Ovary (tissue), 9 donors: ENCODE measurements around the gene SMIM13. TPM values are rescaled to one million over a fixed set of nuclear protein-coding genes. Genes with fewer than 3 reads are reported as not detected.

Experiments used
- DNase-seq, 5 donors: peaks; one replicate each; pipeline ENCODE4 v3.0.0-alpha.2; 2019 to 2020
- H3K27ac ChIP-seq, 2 donors: fragments of 200-600 bp; one replicate each; pipeline versions ENCODE4 v1.5.1 to v1.8.0; 2019 to 2022
- H3K27me3 ChIP-seq: fragments of 200-600 bp; one replicate; pipeline ENCODE4 v1.8.0; 2022
- H3K36me3 ChIP-seq: fragments of 200-600 bp; sonication (generic); one replicate; pipeline ENCODE4 v1.5.1; 2019
- H3K4me1 ChIP-seq: one replicate; pipeline ENCODE4 v1.8.1; 2013; ENCODE audit warnings: mild to moderate bottlenecking, moderate library complexity; ENCODE audit not compliant: insufficient read depth
- H3K4me3 ChIP-seq: fragments of 200-600 bp; sonication (generic); one replicate; pipeline ENCODE4 v1.5.1; 2017
- H3K9me3 ChIP-seq, 2 donors: fragments of 200-600 bp in 1 of 2; sonication (generic) in 1 of 2; one replicate each; pipeline versions ENCODE4 v1.5.1 to v1.8.1; 2013 to 2019; ENCODE audit warnings: mild to moderate bottlenecking in 1 of 2, moderate library complexity in 1 of 2
- EP300 ChIP-seq: sonication (generic); formaldehyde crosslinking; IDR thresholded peaks from one replicate; pipeline ENCODE4 v1.6.1; 2017; ENCODE audit warnings: antibody characterized with exemption
- POLR2A ChIP-seq: fragments of 450-650 bp; IDR thresholded peaks from one replicate; pipeline ENCODE4 v1.6.1; 2017; ENCODE audit warnings: antibody characterized with exemption, mild to moderate bottlenecking, moderate library complexity
- WGBS, 3 donors: extraction: QIAGEN DNeasy Blood & Tissue Kit in 1 of 3; methylation state at CpG; one replicate each; pipeline versions ENCODE4 v1.1.5 to v1.1.7; 2013 to 2017; 5-methylcytosine and 5-hydroxymethylcytosine counted together
- intact Hi-C, 4 donors: fragments of 100-400 bp; cut with DNase I; formaldehyde crosslinking; loops; one replicate each; pipeline versions ENCODE4 v1.11.0 to v1.15.1; 2022 to 2023
- polyA plus RNA-seq, 2 donors: library from polyadenylated mRNA; stranded (reverse); fragments of 200-250 nt in 1 of 2; fragments of 350-450 nt in 1 of 2; fragmentation: Illumina TruSeq in 1 of 2; extraction: RNeasy Lipid Tissue Mini Kit (QIAGEN cat#74804) in 1 of 2; gene quantifications; one replicate each; pipeline ENCODE4 v1.2.3, GENCODE V29; 2013 to 2014
- total RNA-seq, 7 donors: library from RNA; depleted of rRNA in 2 of 7; stranded (reverse); fragments of >200 nt in 2 of 7; fragmentation: NEBNext Ultra II Directional in 3 of 7; extraction: Animal tissue kit (Norgen Biotek cat#: 25700) in 3 of 7; gene quantifications; one replicate each; pipeline versions ENCODE4 v1.1.0 to v1.2.4, GENCODE V29; 2016 to 2023
- TF ChIP-seq, protein P1 (sequence below), 3 donors: fragments of 450-650 bp in 2 of 3; fragments of 200-600 bp in 1 of 3; IDR thresholded peaks; one replicate each; pipeline versions ENCODE4 v1.5.1 to v1.8.0; 2016 to 2022; ENCODE audit warnings: antibody characterized with exemption in 3 of 3, mild to moderate bottlenecking in 1 of 3
- donor health status: DM: no; HTN: no; CAD: no; lungs with moderate emphysema.
- donor health status: DM: no; HTN: no; CAD: no.
- donor health status: Bipolar disorder and iron deficiency.
- donor health status: DM: yes; HTN: yes; CAD: no.
- donor health status: DM: no; HTN: no; CAD: no.
- donor health status: DM: yes; HTN: yes; CAD: no.

The SMIM13 gene
- total and polyA plus RNA-seq, 9 donors: 3.6 to 8.4 (median 6.0) TPM

DNA sequence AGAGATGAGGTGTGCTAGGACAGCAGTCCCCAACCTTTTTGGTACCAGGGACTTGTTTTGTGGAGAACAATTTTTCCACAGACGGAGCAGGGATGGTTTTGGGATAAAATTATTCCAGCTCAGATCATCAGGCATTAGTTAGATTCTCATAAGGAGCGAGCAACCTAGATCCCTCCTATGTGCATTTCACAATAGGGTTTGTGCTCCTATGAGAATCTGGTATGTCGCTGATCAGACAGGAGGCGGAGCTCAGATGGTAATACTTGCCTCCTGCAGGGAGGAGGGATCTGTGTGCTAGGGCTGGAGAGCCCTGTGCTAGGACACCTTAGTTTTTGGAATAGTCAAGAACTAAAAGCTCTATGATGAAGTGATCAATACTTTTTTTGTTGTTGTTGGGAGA, 2.5 kb downstream of the SMIM13 start:
- no peak for DNase-seq

DNA sequence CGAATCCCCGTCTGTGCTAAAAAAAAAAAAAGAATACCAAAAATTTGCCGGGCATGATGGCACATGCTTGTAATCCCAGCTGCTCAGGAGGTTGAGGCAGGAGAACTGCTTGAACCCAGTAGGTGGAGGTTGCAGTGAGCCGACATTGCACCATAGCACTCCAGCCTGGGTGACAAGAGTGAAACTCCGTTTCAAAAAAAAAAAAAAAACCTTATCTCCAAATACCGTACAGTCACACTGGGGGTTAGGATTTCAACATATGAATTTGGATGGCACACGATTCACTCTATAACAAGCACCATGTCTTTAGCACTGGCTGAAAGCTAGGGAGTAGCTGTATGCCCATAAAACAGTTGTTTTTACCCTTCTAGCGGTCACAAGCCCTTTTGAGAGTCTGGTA, 3.8 kb downstream of the SMIM13 start:
- no peaks in the 10 kb centered on the region for H3K36me3 ChIP-seq
- no peak for DNase-seq
- H3K4me3 ChIP-seq: no peak overlapping the region
- WGBS, 3 donors: 89 to 92% (median 92%) methylated on average over 8 of the region's 8 CpGs
- intact Hi-C loops: no loop called here
- no peaks in the 10 kb centered on the region for H3K9me3 ChIP-seq
- H3K4me1 ChIP-seq: peaks cover 3% of the 10 kb centered on the region
- TF ChIP-seq POLR2A (no peak), EP300 (no peak)
- TF ChIP-seq, protein P1, sequence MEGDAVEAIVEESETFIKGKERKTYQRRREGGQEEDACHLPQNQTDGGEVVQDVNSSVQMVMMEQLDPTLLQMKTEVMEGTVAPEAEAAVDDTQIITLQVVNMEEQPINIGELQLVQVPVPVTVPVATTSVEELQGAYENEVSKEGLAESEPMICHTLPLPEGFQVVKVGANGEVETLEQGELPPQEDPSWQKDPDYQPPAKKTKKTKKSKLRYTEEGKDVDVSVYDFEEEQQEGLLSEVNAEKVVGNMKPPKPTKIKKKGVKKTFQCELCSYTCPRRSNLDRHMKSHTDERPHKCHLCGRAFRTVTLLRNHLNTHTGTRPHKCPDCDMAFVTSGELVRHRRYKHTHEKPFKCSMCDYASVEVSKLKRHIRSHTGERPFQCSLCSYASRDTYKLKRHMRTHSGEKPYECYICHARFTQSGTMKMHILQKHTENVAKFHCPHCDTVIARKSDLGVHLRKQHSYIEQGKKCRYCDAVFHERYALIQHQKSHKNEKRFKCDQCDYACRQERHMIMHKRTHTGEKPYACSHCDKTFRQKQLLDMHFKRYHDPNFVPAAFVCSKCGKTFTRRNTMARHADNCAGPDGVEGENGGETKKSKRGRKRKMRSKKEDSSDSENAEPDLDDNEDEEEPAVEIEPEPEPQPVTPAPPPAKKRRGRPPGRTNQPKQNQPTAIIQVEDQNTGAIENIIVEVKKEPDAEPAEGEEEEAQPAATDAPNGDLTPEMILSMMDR (IDR thresholded peaks at IDR 0.05): no peak
- H3K27ac ChIP-seq: no peak overlapping the region
- H3K27me3 ChIP-seq: no peaks in the 10 kb centered on the region

More for the DNA sequence above, 2.5 kb downstream of the SMIM13 start:
- Histone ChIP-seq H3K36me3 (no peaks in the 10 kb centered on the region), H3K9me3 (no peaks in the 10 kb centered on the region), H3K4me3 (no peak overlapping the region), H3K27me3 (no peaks in the 10 kb centered on the region), H3K27ac (no peak overlapping the region), H3K4me1 (peaks cover 3% of the 10 kb centered on the region)
- TF ChIP-seq, protein P1 (IDR thresholded peaks at IDR 0.05): no peak
- no peak for TF ChIP-seq POLR2A
- TF ChIP-seq EP300: no peak
- WGBS, 3 donors: 82 to 86% (median 85%) methylated on average over 4 of the region's 4 CpGs
- intact Hi-C loops: no loop called here

DNA sequence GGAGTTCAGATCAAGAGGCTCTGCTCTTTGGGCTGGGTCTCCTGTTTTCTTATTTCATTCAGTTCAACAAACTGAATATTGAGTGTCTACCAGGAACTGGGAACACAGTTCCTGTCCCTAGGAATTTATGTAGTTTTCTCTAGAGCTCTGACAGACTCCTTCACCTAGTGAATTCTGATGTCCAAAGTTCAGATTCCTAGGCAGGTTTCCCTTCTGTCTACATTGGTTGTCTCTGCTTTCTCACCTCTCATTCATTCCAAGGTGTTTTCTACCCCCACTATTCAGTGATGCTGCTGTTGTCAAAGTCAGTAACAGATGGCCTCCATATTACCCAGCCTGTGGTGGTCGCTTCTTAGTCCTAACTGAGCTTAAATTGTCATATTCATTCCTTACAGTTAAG, 4.4 kb downstream of the SMIM13 start:
- H3K36me3 ChIP-seq: no peaks in the 10 kb centered on the region
- DNase-seq: no peak
- no peaks in the 10 kb centered on the region for H3K27me3 ChIP-seq
- intact Hi-C loops: no loop called here
- no peak for TF ChIP-seq EP300
- 89 to 100% (median 100%) methylated on average over 1 of the region's 1 CpG for WGBS, 3 donors
- H3K27ac ChIP-seq: no peak overlapping the region
- no peaks in the 10 kb centered on the region for H3K9me3 ChIP-seq
- H3K4me1 ChIP-seq: peaks cover 3% of the 10 kb centered on the region
- H3K4me3 ChIP-seq: no peak overlapping the region

DNA sequence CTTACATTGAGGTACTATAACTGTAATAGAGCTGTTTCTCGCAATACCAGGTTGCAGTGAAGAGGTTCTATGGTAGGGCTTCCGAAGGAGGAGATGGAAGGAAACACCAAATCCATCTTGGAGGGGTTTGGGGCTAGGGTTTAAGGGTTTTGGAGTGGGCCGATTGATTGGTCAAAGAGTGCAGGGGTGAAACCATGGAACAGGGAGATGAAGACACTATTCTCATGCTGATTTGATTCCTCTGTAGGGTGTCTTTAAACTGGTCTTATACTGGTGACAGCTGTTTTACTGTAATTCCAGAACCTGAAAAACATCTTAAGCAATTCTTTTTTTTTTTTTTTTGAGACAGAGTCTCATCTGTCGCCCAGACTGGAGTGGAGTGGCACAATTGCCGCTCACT, 7.8 kb downstream of the SMIM13 start:
- Histone ChIP-seq H3K27ac (no peak overlapping the region), H3K4me1 (no peaks in the 10 kb centered on the region), H3K9me3 (no peaks in the 10 kb centered on the region), H3K27me3 (no peaks in the 10 kb centered on the region), H3K36me3 (no peaks in the 10 kb centered on the region), H3K4me3 (no peak overlapping the region)
- TF ChIP-seq, protein P1 (IDR thresholded peaks at IDR 0.05): no peak
- TF ChIP-seq POLR2A (no peak), EP300 (no peak)
- no peak for DNase-seq
- WGBS, 3 donors: 95 to 98% (median 96%) methylated on average over 5 of the region's 5 CpGs
- intact Hi-C loops: no loop called here

DNA sequence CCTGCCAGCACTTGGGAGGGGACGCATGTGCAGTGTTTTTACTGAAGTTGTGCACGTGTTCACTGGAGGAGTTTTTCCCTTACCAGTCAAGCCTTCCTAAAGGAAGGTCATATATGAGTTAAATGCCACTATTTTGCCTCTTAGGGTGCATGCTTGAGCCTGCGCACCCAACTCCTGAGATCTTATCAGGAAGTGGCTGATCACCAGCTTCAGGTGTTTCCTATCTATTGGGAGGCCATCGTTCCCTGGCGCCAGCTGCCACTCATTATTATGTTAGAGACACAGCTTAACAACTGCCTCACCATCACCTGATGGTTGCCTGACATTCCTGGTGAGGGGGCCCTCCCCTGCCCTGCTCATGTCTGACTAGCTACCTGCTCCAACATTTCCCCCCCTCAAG, 9.4 kb downstream of the SMIM13 start:
- intact Hi-C loops: no loop called here
- no peaks in the 10 kb centered on the region for H3K27me3 ChIP-seq
- no peak overlapping the region for H3K4me3 ChIP-seq
- H3K27ac ChIP-seq: no peak overlapping the region
- TF ChIP-seq EP300: no peak
- TF ChIP-seq POLR2A: no peak
- TF ChIP-seq, protein P1 (IDR thresholded peaks at IDR 0.05): no peak
- H3K36me3 ChIP-seq: no peaks in the 10 kb centered on the region
- DNase-seq: no peak
- H3K9me3 ChIP-seq: no peaks in the 10 kb centered on the region
- 93 to 98% (median 96%) methylated on average over 5 of the region's 5 CpGs for WGBS, 3 donors
- H3K4me1 ChIP-seq: no peaks in the 10 kb centered on the region
